ENCODE results near the gene NXPE1.

DNA sequence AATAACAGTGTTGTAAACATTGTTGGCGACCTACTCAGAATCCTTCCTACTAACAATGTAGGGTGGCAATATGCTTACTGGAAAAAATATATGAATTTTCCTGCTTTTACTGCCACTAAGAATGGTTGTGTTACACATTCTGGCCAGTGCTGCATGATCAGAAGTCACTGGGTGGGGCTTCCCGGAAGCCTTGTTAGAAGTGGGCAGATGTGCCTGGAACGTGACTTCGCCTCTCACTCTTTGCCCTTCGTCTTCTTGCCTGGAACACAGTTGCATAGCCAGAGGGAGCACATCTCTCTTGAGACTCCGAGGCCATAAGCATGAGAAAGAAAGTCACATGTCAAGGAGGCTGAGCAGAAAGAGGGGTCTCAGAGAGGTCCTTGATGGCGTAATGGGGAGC lies 48.6 kb downstream of the NXPE1 start:
- TF ChIP-seq, protein P1, sequence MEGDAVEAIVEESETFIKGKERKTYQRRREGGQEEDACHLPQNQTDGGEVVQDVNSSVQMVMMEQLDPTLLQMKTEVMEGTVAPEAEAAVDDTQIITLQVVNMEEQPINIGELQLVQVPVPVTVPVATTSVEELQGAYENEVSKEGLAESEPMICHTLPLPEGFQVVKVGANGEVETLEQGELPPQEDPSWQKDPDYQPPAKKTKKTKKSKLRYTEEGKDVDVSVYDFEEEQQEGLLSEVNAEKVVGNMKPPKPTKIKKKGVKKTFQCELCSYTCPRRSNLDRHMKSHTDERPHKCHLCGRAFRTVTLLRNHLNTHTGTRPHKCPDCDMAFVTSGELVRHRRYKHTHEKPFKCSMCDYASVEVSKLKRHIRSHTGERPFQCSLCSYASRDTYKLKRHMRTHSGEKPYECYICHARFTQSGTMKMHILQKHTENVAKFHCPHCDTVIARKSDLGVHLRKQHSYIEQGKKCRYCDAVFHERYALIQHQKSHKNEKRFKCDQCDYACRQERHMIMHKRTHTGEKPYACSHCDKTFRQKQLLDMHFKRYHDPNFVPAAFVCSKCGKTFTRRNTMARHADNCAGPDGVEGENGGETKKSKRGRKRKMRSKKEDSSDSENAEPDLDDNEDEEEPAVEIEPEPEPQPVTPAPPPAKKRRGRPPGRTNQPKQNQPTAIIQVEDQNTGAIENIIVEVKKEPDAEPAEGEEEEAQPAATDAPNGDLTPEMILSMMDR (IDR thresholded peaks at IDR 0.05; ENCODE audit: low read length) = no peak
- no peak for TF ChIP-seq EZH2 (IDR thresholded peaks at IDR 0.05; ENCODE audit: borderline replicate concordance, low read length)

Data from OCI-LY1 (cell line).